Thyroid gland (tissue), 4 donors: ENCODE measurements around the gene ZFP3.
"Not testable (repeated sequence)": the region's sequence is repeated elsewhere in the genome, so short reads cannot be mapped to it uniquely, and the experiment has no call there.

Experiments
- CTCF ChIP-seq, 6 experiments: fragments of 200-600 bp in 3 of 6; fragments of 450-650 bp in 3 of 6; sonication (generic) in 3 of 6; IDR thresholded peaks; one replicate each; pipeline ENCODE4 v1.5.1; 2016 to 2019; ENCODE audit warnings: antibody characterized with exemption in 6 of 6, mild to moderate bottlenecking in 2 of 6, inconsistent platforms in 1 of 6, moderate library complexity in 1 of 6
- POLR2A ChIP-seq, 2 donors: fragments of 450-650 bp; IDR thresholded peaks; one replicate each; pipeline ENCODE4 v1.6.1; 2017; ENCODE audit warnings: antibody characterized with exemption in 2 of 2, mild to moderate bottlenecking in 2 of 2, moderate library complexity in 1 of 2

GRCh38 chr17:5133961-5134360 lies 55.7 kb downstream of the ZFP3 start:
- TF ChIP-seq CTCF, POLR2A (IDR thresholded peaks at IDR 0.05): not testable (repeated sequence)
